Measurements from ENCODE around the gene SCNN1A. TPM values are rescaled to one million over a fixed set of nuclear protein-coding genes. Genes with fewer than 3 reads are reported as not detected.

The SCNN1A gene
- total RNA-seq, 4 donors from 2014 or later, result 88.9 to 266 (median 111) TPM

DNA sequence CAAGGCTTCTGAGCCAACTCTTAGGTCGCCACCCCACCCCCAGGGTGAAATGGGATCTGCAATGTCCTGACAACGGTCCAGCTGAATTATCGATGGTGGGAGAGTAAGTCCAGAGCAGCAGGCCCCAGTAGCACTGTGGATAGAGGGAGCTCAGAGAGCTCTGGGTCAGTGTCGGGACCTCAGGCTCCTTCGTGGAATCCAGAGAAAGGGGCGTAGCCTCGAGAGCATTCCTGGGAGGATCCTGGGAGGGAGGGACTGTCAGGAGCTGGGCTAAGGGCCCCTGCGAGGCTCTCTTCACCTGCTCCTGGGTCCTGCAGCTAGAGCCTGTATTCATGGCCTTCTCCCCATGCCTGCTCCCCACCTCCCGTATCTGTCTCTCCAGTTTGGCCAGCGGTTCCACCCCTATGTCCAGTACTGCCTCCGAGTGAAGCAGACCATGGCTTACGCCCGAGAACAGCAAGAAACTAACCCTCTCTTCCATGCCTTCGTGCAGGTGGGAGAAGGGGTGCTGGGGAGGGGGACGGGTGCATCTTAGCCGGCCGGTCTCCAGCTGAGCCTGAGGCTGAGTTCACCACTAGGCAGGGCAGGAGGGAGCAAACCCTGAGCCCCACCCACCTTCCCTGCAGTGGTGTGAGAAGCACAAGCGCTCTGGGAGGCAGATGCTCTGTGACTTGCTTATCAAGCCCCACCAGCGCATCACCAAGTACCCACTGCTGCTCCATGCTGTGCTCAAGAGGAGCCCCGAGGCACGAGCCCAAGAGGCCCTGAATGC is 58.3 kb downstream of the SCNN1A start:
- Histone ChIP-seq H3K27me3 (no peaks in the 10 kb centered on the region), H3K4me3 (no peak overlapping the region), H3K4me1 (peaks cover 20 to 44% (median 21%) of the 10 kb centered on the region in 3 donors), H3K27ac (no peak overlapping the region), H3K9me3 (no peaks in the 10 kb centered on the region), H3K36me3 (peaks cover 0 to 79% (median 7%) of the 10 kb centered on the region in 3 donors)
- no peak for TF ChIP-seq POLR2A (IDR thresholded peaks at IDR 0.05)
- TF ChIP-seq, protein P1, sequence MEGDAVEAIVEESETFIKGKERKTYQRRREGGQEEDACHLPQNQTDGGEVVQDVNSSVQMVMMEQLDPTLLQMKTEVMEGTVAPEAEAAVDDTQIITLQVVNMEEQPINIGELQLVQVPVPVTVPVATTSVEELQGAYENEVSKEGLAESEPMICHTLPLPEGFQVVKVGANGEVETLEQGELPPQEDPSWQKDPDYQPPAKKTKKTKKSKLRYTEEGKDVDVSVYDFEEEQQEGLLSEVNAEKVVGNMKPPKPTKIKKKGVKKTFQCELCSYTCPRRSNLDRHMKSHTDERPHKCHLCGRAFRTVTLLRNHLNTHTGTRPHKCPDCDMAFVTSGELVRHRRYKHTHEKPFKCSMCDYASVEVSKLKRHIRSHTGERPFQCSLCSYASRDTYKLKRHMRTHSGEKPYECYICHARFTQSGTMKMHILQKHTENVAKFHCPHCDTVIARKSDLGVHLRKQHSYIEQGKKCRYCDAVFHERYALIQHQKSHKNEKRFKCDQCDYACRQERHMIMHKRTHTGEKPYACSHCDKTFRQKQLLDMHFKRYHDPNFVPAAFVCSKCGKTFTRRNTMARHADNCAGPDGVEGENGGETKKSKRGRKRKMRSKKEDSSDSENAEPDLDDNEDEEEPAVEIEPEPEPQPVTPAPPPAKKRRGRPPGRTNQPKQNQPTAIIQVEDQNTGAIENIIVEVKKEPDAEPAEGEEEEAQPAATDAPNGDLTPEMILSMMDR (IDR thresholded peaks at IDR 0.05), result no peak
- no peak for DNase-seq
- WGBS, 2 donors, result 68 to 77% methylated on average over 6 to 18 of the region's 21 CpGs
- intact Hi-C loops (cut with DNase I), result no loop called here

DNA sequence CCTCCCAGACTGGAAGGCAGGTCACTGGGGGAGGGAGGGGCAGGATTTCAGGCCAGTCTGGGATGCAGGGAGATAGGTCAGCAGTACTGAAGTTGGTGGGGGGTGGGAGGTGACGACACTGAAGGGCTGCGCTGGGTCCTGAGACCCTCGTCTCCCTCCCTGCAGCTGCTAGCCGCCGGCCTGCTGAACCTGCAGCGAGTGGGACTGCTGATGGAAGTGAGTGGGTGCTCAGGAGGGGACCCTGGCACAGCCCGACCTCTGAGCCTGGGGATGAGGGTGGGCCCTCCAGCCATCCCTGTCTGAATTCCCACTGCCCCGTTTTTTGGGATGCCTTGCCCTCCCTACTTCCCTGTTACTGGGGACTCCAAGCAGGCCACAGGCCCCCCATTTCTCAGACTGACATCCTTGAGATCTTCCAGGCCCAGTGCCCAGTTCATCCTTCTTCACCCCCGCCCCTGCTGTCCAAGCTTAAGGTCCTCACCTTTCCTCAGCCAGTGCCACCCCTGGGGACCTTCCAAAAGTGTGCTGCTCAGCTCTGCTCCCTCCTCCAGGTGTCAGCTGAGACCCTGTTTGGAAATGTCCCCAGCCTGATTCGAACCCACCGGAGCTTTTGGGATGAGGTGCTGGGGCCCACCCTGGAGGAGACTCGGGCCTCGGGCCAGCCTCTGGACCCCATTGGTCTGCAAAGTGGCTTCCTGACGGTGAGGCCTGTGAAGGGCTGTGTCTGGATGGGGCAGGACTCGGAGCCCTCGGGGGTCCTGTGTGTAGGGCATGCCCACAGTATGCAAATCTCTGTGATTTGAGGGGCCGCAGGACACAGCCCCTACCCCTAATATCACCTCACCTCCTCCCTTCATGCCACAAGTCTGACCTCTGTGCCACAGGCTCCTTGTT is 59.4 kb downstream of the SCNN1A start:
- intact Hi-C loops (cut with DNase I), result no loop called here
- no peak overlapping the region for H3K27ac ChIP-seq
- no peaks in the 10 kb centered on the region for H3K9me3 ChIP-seq
- H3K36me3 ChIP-seq, result peaks cover 0 to 76% (median 7%) of the 10 kb centered on the region in 3 donors
- H3K4me3 ChIP-seq, result no peak overlapping the region
- peaks cover 0 to 9% (median 0%) of the 10 kb centered on the region in 4 donors for H3K27me3 ChIP-seq
- TF ChIP-seq, protein P1 (IDR thresholded peaks at IDR 0.05), result no peak
- no peak for TF ChIP-seq POLR2A (IDR thresholded peaks at IDR 0.05)
- WGBS, 2 donors, result 75 to 89% methylated on average over 1 to 8 of the region's 17 CpGs
- no peak for DNase-seq
- peaks cover 25 to 45% (median 28%) of the 10 kb centered on the region in 3 donors for H3K4me1 ChIP-seq

DNA sequence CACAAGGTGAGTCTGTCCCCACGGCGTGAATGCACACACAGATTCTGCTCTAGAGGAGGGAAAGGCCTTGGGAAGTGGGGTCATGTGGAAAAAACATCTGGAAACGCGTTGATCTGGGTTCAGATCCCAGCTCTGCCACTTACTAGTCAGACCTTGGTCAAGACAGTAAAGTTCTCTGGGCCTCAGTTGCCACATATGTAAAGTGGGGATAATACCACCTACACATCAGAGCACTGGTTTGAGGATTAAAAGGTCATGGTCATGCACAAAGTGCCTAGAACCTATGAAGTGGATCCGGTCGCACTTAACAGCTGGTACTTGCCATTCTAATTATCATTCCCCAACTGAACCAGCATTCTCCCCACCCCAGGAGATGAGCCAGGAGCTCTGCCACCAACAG is 60.2 kb downstream of the SCNN1A start:
- H3K9me3 ChIP-seq, result no peaks in the 10 kb centered on the region
- peaks cover 30 to 50% (median 32%) of the 10 kb centered on the region in 3 donors for H3K4me1 ChIP-seq
- intact Hi-C loops (cut with DNase I), result no loop called here
- H3K27me3 ChIP-seq, result peaks cover 0 to 16% (median 0%) of the 10 kb centered on the region in 4 donors
- no peak for TF ChIP-seq POLR2A (IDR thresholded peaks at IDR 0.05)
- H3K4me3 ChIP-seq, result no peak overlapping the region
- 93 to 94% methylated on average over 4 to 6 of the region's 6 CpGs for WGBS, 2 donors
- peaks cover 0 to 68% (median 7%) of the 10 kb centered on the region in 3 donors for H3K36me3 ChIP-seq
- no peak for DNase-seq
- no peak overlapping the region for H3K27ac ChIP-seq

DNA sequence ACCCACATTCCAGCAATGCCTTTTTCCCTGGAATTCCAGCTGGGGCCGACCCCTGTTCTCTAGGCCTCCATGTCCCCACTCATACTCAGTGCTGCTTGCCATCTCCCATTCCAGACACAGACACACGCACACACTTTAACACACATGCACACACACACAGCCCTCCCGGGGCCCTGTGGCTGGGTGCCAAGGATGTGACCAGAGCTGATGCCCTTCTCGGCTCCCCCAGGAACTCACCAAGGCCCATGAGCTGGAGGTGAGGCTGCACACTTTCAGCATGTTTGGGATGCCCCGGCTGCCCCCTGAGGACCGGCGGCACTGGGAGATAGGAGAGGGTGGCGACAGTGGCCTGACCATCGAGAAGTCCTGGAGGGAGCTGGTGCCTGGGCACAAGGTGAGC is 60.6 kb downstream of the SCNN1A start:
- Histone ChIP-seq H3K27ac (no peak overlapping the region), H3K27me3 (peaks cover 0 to 20% (median 0%) of the 10 kb centered on the region in 4 donors), H3K9me3 (no peaks in the 10 kb centered on the region), H3K4me3 (no peak overlapping the region), H3K4me1 (peaks cover 33 to 54% (median 33%) of the 10 kb centered on the region in 3 donors), H3K36me3 (peaks cover 0 to 64% (median 7%) of the 10 kb centered on the region in 3 donors)
- intact Hi-C loops (cut with DNase I), result no loop called here
- 79 to 84% methylated on average over 4 to 9 of the region's 9 CpGs for WGBS, 2 donors
- DNase-seq, result no peak
- TF ChIP-seq, protein P1 (IDR thresholded peaks at IDR 0.05), result no peak
- TF ChIP-seq POLR2A (IDR thresholded peaks at IDR 0.05), result no peak

DNA sequence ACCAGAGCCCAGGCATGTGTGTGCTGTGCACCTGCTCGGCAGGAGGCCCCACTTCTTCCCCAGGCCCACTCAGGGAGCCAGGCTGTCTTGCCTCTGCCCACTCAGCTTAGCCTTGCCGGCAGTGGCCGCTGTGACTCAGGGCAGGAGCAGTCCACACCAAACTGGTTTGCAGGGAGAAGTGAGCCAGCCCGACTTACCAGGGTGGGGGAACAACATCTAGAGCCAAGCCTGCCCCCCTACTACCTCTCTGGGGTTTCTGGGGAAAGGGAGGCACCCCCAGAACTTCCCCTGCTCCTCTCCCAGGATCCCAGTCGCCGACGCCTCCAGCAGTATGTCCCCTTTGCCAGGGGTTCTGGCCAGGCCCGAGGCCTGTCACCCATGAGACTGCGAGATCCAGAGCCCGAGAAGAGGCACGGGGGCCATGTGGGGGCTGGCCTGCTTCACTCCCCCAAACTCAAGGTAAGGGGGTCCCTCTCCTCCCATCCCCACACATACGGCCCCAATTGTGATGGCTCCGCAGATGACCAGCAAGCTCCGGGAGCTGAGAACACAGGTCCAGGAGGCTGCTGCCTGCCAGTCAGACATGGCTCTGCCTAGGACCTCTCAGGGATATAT is 61.9 kb downstream of the SCNN1A start:
- H3K36me3 ChIP-seq, result peaks cover 0 to 51% (median 7%) of the 10 kb centered on the region in 3 donors
- DNase-seq, result no peak
- TF ChIP-seq POLR2A (IDR thresholded peaks at IDR 0.05), result no peak
- TF ChIP-seq, protein P1 (IDR thresholded peaks at IDR 0.05), result no peak
- no peaks in the 10 kb centered on the region for H3K9me3 ChIP-seq
- peaks cover 0 to 21% (median 0%) of the 10 kb centered on the region in 4 donors for H3K27me3 ChIP-seq
- peak overlapping the region; percentile 89 to 96 (median 89) for H3K27ac ChIP-seq
- WGBS, 2 donors, result 87 to 91% methylated on average over 3 to 6 of the region's 14 CpGs
- H3K4me1 ChIP-seq, result peaks cover 33 to 55% (median 33%) of the 10 kb centered on the region in 3 donors
- intact Hi-C loops (cut with DNase I), result no loop called here
- peak overlapping the region in 2 of 4 donors; percentile 24 to 45 for H3K4me3 ChIP-seq
